D721Med (cell line): ENCODE results near the gene SCN4B.

Experiments
- DNase-seq: peaks from one replicate; pipeline ENCODE4 v3.0.0; 2011; ENCODE audit warnings: low spot score; ENCODE audit not compliant: insufficient read length
- FAIRE-seq: peaks from 2 replicates; lab custom pipeline; 2011; peaks lifted over from hg19 to GRCh38; lab: Jason Lieb, UNC
- CTCF ChIP-seq: IDR thresholded peaks from 2 replicates; pipeline ENCODE4 v1.5.1; 2012; ENCODE audit warnings: mild to moderate bottlenecking, control low read depth; ENCODE audit not compliant: insufficient read depth; ENCODE audit errors: missing control alignments

SCN4B gene

GRCh38 chr11:118114266-118114665 lies 38.4 kb downstream of the SCN4B start:
- no peak for FAIRE-seq
- no peak for TF ChIP-seq CTCF

DNA sequence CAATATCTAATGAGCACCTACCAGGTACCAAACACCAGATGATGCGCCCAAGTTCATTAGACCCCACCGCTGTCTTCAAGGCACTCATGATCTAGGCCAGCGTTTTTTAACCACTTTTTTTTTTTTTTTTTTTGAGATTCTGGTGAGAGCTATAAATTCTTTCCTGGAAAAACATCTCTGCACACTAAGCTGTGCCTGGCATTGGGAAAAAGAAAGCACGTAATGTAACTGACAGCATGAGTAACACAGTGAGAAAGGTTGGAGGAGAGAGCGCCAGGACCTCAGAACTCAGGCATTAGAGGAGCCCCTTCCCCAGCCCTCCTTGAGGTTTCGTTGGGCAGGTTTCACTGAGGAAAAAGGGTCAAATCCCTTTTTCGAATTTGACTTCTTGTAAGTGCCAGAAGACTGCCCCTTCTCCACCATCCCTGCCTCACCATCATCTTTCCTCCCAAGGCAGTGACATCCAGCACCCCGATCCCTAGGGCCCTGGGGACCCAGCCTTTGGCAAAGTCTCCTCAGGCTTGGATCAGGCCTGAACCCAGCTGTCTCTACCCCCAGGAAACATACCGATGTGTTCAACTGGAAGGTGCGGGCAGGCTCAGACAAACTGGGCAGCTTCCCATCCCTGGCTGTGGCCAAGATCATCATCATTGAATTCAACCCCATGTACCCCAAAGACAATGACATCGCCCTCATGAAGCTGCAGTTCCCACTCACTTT lies 39.8 kb downstream of the SCN4B start:
- FAIRE-seq (no peak), DNase-seq (no peak)
- no peak for TF ChIP-seq CTCF

More at GRCh38 chr11:118114266-118114665, 38.4 kb downstream of the SCN4B start:
- DNase-seq, result no peak

- no peak for DNase-seq
- FAIRE-seq, result no peak
- TF ChIP-seq CTCF, result no peak
Measured at GRCh38 chr11:118111744-118112035, 40.9 kb downstream of the SCN4B start.

GRCh38 chr11:118111019-118111743 lies 41.4 kb downstream of the SCN4B start:
- no peak for FAIRE-seq
- no peak for TF ChIP-seq CTCF
- DNase-seq, result no peak

DNA sequence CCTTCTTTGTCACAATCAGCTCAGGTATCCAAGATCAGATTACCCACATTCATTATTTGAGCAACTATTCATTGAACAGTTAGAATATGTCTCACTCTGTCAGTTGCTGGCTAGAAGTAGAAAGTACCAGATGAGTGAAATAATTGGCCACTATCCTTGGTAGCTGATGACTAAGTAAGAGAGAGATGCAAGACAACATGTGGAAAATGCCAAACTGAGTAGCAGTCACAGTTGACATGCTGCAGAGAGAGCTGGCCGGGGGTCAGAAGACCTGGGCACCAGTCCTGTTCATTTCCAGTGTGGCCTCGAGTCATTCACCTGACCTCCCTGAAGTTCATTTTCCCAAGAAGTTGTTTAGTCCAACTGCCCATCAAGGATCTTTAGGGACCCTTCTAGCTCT lies 43.4 kb downstream of the SCN4B start:
- DNase-seq (no peak), FAIRE-seq (no peak)
- TF ChIP-seq CTCF, result no peak

- DNase-seq, result no peak
- no peak for TF ChIP-seq CTCF
- FAIRE-seq, result no peak
Measured at GRCh38 chr11:118108513-118108912, 44.1 kb downstream of the SCN4B start.

DNA sequence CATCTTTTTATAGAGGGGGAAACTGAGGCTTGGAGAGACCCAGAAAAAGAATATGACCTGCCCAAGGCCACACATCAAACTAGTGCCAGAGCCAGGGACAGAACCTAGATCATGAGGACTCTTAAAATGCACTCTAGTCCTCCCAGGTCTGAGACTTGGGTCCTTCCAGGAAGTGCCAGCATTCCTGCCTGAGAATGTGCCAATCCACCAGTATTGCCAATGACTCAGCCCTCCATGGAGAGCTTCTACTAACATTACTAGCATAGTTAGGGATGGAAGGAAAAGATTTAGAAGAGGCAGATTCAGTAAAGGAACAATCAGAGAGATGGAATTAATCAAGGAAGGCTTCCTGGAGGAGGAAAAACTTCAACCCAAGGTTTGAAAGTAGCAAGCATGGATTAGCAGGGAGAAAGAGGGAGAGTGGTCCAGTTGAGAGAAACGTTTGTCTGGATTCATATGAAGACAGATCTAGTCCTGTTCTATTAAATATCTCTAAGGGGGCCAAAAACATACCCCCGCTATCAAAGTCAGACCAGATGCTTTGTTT lies 45.8 kb downstream of the SCN4B start:
- FAIRE-seq (no peak), DNase-seq (no peak)

More for the DNA sequence above, 45.8 kb downstream of the SCN4B start:
- TF ChIP-seq CTCF, result no peak
